H1 (cell line): Measurements from ENCODE around the gene C1orf21.

Experiments
- CTCF ChIP-seq, 3 experiments: IDR thresholded peaks; 1 replicate in 2 of 3; 2 replicates in 1 of 3; pipeline versions ENCODE4 v1.5.1 to v1.6.1; 2011; ENCODE audit warnings: low read length in 3 of 3, mild to moderate bottlenecking in 3 of 3, inconsistent platforms in 2 of 3, low read depth in 1 of 3, moderate library complexity in 1 of 3; ENCODE audit not compliant: insufficient read depth in 1 of 3; ENCODE audit errors: control extremely low read depth in 1 of 3
- GABPA ChIP-seq: IDR thresholded peaks from 2 replicates; pipeline ENCODE4 v1.6.1; 2011; ENCODE audit warnings: mild to moderate bottlenecking, low read length, moderate library complexity, borderline replicate concordance; ENCODE audit not compliant: insufficient read depth
- JUND ChIP-seq: IDR thresholded peaks from 2 replicates; pipeline ENCODE4 v1.6.1; 2011; ENCODE audit warnings: mild to moderate bottlenecking, improper control_type of control experiment, low read length
- POLR2A ChIP-seq, 2 experiments: IDR thresholded peaks; 1 replicate in 1 of 2; 2 replicates in 1 of 2; pipeline ENCODE4 v1.6.1; 2011; ENCODE audit warnings: low read depth in 2 of 2, low read length in 2 of 2, mild to moderate bottlenecking in 2 of 2; ENCODE audit errors: control extremely low read depth in 1 of 2
- POLR2AphosphoS5 ChIP-seq: IDR thresholded peaks from 2 replicates; pipeline ENCODE4 v1.6.1; 2011; ENCODE audit warnings: low read depth, low read length
- RXRA ChIP-seq: IDR thresholded peaks from 2 replicates; pipeline ENCODE4 v1.6.1; 2011; ENCODE audit warnings: low read depth, mild to moderate bottlenecking, low read length, moderate library complexity; ENCODE audit not compliant: insufficient read depth
- SIX5 ChIP-seq: IDR thresholded peaks from 2 replicates; pipeline ENCODE4 v1.6.1; 2011; ENCODE audit warnings: mild to moderate bottlenecking, low read depth, low read length
- SRF ChIP-seq: IDR thresholded peaks from 2 replicates; pipeline ENCODE4 v1.6.1; 2011; ENCODE audit warnings: mild to moderate bottlenecking, low read depth, low read length, moderate library complexity

GRCh38 chr1:184577319-184577718 lies 190.5 kb downstream of the C1orf21 start:
- no peak for TF ChIP-seq RXRA
- no peak for TF ChIP-seq SRF
- no peak for TF ChIP-seq GABPA
- TF ChIP-seq POLR2AphosphoS5: no peak
- TF ChIP-seq SIX5: no peak
- no peak for TF ChIP-seq CTCF (IDR thresholded peaks at IDR 0.05; ENCODE audit: control extremely low read depth in 1 of 3, insufficient read depth in 1 of 3, low read depth in 1 of 3, low read length in 3 of 3)
- TF ChIP-seq POLR2A (IDR thresholded peaks at IDR 0.05; ENCODE audit: control extremely low read depth in 1 of 2, low read depth in 2 of 2, low read length in 2 of 2): no peak
- TF ChIP-seq JUND: no peak
